GM23338 (cell line): ENCODE measurements around the gene ODR4.

Experiments used
- CTCF ChIP-seq, 2 experiments: fragments of 200-600 bp in 1 of 2; sonication (generic) in 1 of 2; conservative IDR thresholded peaks; 2 replicates each; pipeline versions ENCODE4 v1.5.1 to v1.6.1; 2016 to 2017; ENCODE audit warnings: antibody characterized with exemption in 2 of 2, low read depth in 2 of 2, mild to moderate bottlenecking in 2 of 2, moderate library complexity in 1 of 2
- EZH2 ChIP-seq: fragments of 200-600 bp; sonication (generic); IDR thresholded peaks from one replicate; pipeline ENCODE4 v1.8.0; 2017; ENCODE audit warnings: antibody characterized with exemption, mild to moderate bottlenecking, low read depth; ENCODE audit not compliant: unreplicated experiment
- POLR2AphosphoS5 ChIP-seq: IDR thresholded peaks from 2 replicates; pipeline ENCODE4 v1.6.1; 2016; ENCODE audit warnings: antibody characterized with exemption, low read depth
- REST ChIP-seq: IDR thresholded peaks from one replicate; pipeline ENCODE4 v1.6.1; 2018; ENCODE audit warnings: antibody characterized with exemption; ENCODE audit not compliant: unreplicated experiment

- no peak for TF ChIP-seq EZH2
- TF ChIP-seq CTCF (conservative IDR thresholded peaks at IDR 0.05; ENCODE audit: low read depth in 2 of 2) = no peak
- TF ChIP-seq POLR2AphosphoS5 = no peak
- TF ChIP-seq REST = no peak
Measured at GRCh38 chr1:186326009-186326408, 49.6 kb upstream of the ODR4 start.
